Medulla oblongata (tissue), 1 donor: Measurements from ENCODE around the gene DCHS1.
"Not testable (repeated sequence)": the region's sequence is repeated elsewhere in the genome, so short reads cannot be mapped to it uniquely, and the experiment has no call there.

Experiments
- DNase-seq: peaks from one replicate; pipeline ENCODE4 v3.0.0-alpha.2; 2015; ENCODE audit errors: extremely low spot score

The DCHS1 gene, protein sequence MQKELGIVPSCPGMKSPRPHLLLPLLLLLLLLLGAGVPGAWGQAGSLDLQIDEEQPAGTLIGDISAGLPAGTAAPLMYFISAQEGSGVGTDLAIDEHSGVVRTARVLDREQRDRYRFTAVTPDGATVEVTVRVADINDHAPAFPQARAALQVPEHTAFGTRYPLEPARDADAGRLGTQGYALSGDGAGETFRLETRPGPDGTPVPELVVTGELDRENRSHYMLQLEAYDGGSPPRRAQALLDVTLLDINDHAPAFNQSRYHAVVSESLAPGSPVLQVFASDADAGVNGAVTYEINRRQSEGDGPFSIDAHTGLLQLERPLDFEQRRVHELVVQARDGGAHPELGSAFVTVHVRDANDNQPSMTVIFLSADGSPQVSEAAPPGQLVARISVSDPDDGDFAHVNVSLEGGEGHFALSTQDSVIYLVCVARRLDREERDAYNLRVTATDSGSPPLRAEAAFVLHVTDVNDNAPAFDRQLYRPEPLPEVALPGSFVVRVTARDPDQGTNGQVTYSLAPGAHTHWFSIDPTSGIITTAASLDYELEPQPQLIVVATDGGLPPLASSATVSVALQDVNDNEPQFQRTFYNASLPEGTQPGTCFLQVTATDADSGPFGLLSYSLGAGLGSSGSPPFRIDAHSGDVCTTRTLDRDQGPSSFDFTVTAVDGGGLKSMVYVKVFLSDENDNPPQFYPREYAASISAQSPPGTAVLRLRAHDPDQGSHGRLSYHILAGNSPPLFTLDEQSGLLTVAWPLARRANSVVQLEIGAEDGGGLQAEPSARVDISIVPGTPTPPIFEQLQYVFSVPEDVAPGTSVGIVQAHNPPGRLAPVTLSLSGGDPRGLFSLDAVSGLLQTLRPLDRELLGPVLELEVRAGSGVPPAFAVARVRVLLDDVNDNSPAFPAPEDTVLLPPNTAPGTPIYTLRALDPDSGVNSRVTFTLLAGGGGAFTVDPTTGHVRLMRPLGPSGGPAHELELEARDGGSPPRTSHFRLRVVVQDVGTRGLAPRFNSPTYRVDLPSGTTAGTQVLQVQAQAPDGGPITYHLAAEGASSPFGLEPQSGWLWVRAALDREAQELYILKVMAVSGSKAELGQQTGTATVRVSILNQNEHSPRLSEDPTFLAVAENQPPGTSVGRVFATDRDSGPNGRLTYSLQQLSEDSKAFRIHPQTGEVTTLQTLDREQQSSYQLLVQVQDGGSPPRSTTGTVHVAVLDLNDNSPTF (N-terminal part only)

GRCh38 chr11:6655790-6656583, at the start of gene DCHS1:
TSS of gene DCHS1 (minus strand) at chr11:6655809. CDS start at chr11:6641613, 14,196 bp downstream.
- DNase-seq = no peak

GRCh38 chr11:6703247-6704063, 47.8 kb upstream of the DCHS1 start:
- DNase-seq = peak; percentile 93

GRCh38 chr11:6701955-6702354, 46.3 kb upstream of the DCHS1 start:
- DNase-seq = not testable (repeated sequence)

DNA sequence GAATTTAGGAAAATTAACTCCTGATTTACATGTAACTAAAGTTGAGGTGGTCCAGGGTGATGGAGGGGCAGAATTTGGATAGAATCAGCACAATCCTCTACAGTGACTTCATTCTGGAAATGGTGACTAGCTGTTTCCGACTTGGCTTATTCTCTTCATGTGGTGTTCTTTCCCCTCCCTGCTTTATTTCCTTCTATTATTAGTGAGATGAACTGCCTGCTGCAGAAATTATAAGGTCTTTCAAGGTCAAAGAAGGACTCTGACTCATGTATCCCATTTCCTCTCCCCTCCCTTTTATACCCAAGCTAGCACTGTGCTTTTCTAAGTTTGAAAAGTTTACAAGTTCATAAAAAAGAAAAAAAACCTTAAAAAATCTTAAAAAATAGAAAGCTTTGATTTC, 39.8 kb upstream of the DCHS1 start:
- DNase-seq = no peak

- no peak for DNase-seq
Observed at GRCh38 chr11:6694229-6694535, 38.6 kb upstream of the DCHS1 start.

GRCh38 chr11:6693342-6694228, 38.0 kb upstream of the DCHS1 start:
- DNase-seq = no peak

DNA sequence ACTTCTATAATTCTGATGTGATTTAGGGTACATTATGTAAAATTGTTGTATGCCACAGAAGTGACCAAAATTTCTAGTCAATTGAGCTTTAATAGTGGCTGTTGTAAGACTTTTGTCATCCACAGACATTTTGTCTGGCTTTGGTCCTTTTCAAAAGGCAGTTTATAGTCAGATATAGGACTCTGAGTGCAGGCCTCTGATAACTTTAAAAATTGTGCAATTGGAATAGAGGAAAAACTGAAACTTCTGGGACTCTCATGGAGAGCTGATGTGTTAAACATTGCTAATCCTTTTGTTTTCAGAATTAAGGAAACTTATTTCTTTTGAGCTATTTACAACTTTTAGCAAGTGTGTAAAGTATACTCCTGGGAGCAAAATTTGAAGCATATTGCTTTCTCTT, 36.5 kb upstream of the DCHS1 start:
- DNase-seq = no peak

- not testable (repeated sequence) for DNase-seq
Observed at GRCh38 chr11:6690431-6691132, 35.0 kb upstream of the DCHS1 start.

- DNase-seq = no peak
Observed at GRCh38 chr11:6687876-6688275, 32.3 kb upstream of the DCHS1 start.

- DNase-seq = no peak
Observed at GRCh38 chr11:6686006-6686405, 30.4 kb upstream of the DCHS1 start.

- DNase-seq = not testable (repeated sequence)
Observed at GRCh38 chr11:6684068-6684467, 28.5 kb upstream of the DCHS1 start.

GRCh38 chr11:6682936-6683861, 27.6 kb upstream of the DCHS1 start, which contains the start of gene MRPL17:
TSS of gene MRPL17 (minus strand) at chr11:6683340. CDS start at chr11:6683296, 44 bp downstream.
- peak; percentile 99 for DNase-seq

DNA sequence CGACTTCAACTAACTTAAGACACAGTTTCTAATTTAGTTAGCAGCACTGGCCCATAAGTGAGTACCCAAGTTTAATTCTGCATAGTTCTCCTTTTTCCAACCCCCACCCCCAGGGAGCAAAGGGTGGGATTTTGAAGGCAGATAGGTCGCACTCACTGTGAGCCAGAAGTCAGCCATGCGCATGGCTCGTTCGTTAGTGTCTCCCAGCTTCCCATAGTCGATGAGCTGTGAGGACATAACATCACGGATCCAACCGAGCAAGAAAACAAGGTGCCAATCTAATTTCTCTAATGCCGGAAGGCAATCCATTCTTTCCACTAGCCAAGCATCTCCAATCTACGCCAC, 27.0 kb upstream of the DCHS1 start:
- no peak for DNase-seq

GRCh38 chr11:6681949-6682348, 26.3 kb upstream of the DCHS1 start:
- no peak for DNase-seq

- no peak for DNase-seq
Observed at GRCh38 chr11:6681505-6681904, 25.9 kb upstream of the DCHS1 start.

DNA sequence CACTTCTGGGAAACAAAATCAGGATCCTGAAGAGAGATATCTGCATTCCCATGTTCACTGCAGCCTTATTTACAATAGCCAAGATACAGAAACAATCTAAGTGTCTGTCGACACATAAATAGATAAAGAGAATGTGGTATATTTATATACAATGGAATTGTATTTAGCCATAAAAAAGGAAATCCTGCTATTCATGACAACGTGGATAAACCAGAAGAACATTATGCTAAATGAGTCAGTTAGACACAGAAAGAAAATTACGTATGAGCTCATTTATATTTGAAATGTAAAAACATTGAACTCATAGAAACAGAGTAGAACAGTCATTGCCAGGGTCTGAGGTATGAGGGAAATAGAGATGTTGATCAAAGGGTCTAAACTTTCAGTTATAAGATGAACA, 21.4 kb upstream of the DCHS1 start:
- no peak for DNase-seq

DNA sequence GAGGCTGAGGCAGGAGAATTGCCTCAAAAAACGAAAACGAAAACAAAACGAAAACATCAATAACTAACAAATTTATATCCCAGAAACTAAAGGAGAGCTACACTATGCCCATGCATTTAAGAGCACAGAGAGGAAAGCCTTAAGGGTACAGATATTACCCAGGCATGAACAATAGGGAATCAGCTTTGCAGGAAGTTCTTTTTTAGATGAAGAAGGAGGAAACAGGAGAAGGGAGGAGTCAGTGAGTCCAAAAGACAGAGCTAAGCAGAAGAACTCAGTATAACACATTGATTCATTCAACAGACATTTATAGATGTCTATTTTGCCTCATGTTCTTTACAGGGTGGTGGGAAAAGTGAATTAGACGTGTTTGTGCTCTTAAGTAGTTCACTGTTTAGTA, 19.3 kb upstream of the DCHS1 start:
- no peak for DNase-seq

DNA sequence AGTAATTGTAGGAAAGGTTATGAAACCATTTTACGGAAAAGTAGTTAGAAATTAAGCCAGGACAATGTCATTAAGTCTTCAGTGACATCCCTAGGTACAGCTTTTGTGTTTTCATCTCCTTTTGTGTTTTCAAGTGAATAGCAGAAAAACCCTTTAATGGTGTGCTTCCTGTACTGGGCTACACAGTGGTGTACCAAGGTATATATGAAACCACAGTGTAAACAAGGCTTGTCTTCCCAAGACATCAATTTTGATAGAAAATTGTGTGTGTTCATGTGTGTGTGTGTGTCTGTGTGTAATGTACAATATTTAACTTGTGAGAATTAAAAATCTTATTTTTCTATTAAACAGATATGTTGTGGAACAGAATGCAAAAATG, 18.6 kb upstream of the DCHS1 start:
- DNase-seq = no peak
